HepG2 (cell line): ENCODE data around the gene UGT1A7. TPM values are rescaled to one million over a fixed set of nuclear protein-coding genes. Genes with fewer than 3 reads are reported as not detected.

Experiments
- ATF1 ChIP-seq: IDR thresholded peaks from 2 replicates; pipeline ENCODE4 v1.6.1; 2016; ENCODE audit warnings: mild to moderate bottlenecking, control low read depth
- BHLHE40 ChIP-seq: IDR thresholded peaks from 2 replicates; pipeline ENCODE4 v1.6.1; 2011; ENCODE audit warnings: low read length, improper control_type of control experiment
- ELF4 ChIP-seq: sonication (generic); formaldehyde crosslinking; IDR thresholded peaks from 2 replicates; pipeline ENCODE4 v1.5.0; 2020; ENCODE audit warnings: missing genetic modification reagents, mild to moderate bottlenecking, moderate library complexity, borderline replicate concordance
- EP300 ChIP-seq, 3 experiments: sonication (generic) in 1 of 3; formaldehyde crosslinking in 1 of 3; IDR thresholded peaks; 2 replicates each; pipeline versions ENCODE4 v1.5.1 to v1.6.1; 2011 to 2020; ENCODE audit warnings: low read depth in 2 of 3, low read length in 2 of 3, borderline replicate concordance in 1 of 3, improper control_type of control experiment in 1 of 3, mild to moderate bottlenecking in 1 of 3, missing genetic modification reagents in 1 of 3, moderate library complexity in 1 of 3
- FOXK1 ChIP-seq: sonication (generic); formaldehyde crosslinking; IDR thresholded peaks from 2 replicates; pipeline ENCODE4 v1.4.0; 2020; ENCODE audit warnings: low read depth, missing genetic modification reagents, borderline replicate concordance
- GLI4 ChIP-seq: sonication (generic); formaldehyde crosslinking; IDR thresholded peaks from 2 replicates; pipeline ENCODE4 v1.5.1; 2020; ENCODE audit warnings: missing genetic modification reagents, mild to moderate bottlenecking, moderate library complexity, borderline replicate concordance
- JUNB ChIP-seq: sonication (generic); formaldehyde crosslinking; IDR thresholded peaks from 2 replicates; pipeline ENCODE4 v1.8.0; 2022; ENCODE audit warnings: missing genetic modification reagents, mild to moderate bottlenecking, borderline replicate concordance
- MIER2 ChIP-seq: IDR thresholded peaks from 2 replicates; pipeline ENCODE4 v1.6.1; 2016; ENCODE audit warnings: missing biosample characterization, missing genetic modification reagents
- PCBP1 ChIP-seq: fragments of 200-400 bp; formaldehyde crosslinking; IDR thresholded peaks from 2 replicates; pipeline ENCODE4 v1.6.1; 2017; ENCODE audit warnings: mild to moderate bottlenecking, low read depth, low read length, borderline replicate concordance
- POLR2AphosphoS5 ChIP-seq: IDR thresholded peaks from 2 replicates; pipeline ENCODE4 v1.6.1; 2012; ENCODE audit warnings: low read depth, low read length
- SAP130 ChIP-seq: IDR thresholded peaks from 2 replicates; pipeline ENCODE4 v1.6.1; 2016; ENCODE audit warnings: low read depth
- SKI ChIP-seq: fragments of 450-650 bp; IDR thresholded peaks from one replicate; pipeline ENCODE4 v1.6.1; 2018; ENCODE audit warnings: mild to moderate bottlenecking; ENCODE audit not compliant: partially characterized antibody
- SOX6 ChIP-seq, 2 experiments: fragments of 450-650 bp in 1 of 2; sonication (generic) in 1 of 2; formaldehyde crosslinking in 1 of 2; IDR thresholded peaks; 2 replicates each; pipeline versions ENCODE4 v1.4.0 to v1.6.1; 2017 to 2020; ENCODE audit warnings: antibody characterized with exemption in 1 of 2, mild to moderate bottlenecking in 1 of 2, missing genetic modification reagents in 1 of 2
- SYNCRIP ChIP-seq: fragments of 200-400 bp; formaldehyde crosslinking; IDR thresholded peaks from 2 replicates; pipeline ENCODE4 v1.6.1; 2018; ENCODE audit warnings: mild to moderate bottlenecking, low read depth, low read length; ENCODE audit not compliant: insufficient read depth
- TAF15 ChIP-seq: fragments of 200-400 bp; formaldehyde crosslinking; IDR thresholded peaks from one replicate; pipeline ENCODE4 v1.6.1; 2018; ENCODE audit warnings: mild to moderate bottlenecking, low read depth, low read length; ENCODE audit not compliant: poor library complexity, severe bottlenecking
- TARDBP ChIP-seq: sonication (generic); formaldehyde crosslinking; IDR thresholded peaks from 2 replicates; pipeline ENCODE4 v1.8.0; 2022; ENCODE audit warnings: mild to moderate bottlenecking, missing genetic modification reagents
- XRCC5 ChIP-seq: fragments of 200-400 bp; formaldehyde crosslinking; optimal IDR thresholded peaks from 2 replicates; pipeline ENCODE3; 2017; ENCODE audit warnings: mild to moderate bottlenecking, low read length
- ZNF562 ChIP-seq: sonication (generic); formaldehyde crosslinking; IDR thresholded peaks from 2 replicates; pipeline ENCODE4 v1.8.0; 2022; ENCODE audit warnings: missing genetic modification reagents, borderline replicate concordance
- ZNF577 ChIP-seq: sonication (generic); formaldehyde crosslinking; IDR thresholded peaks from 2 replicates; pipeline ENCODE4 v1.4.0; 2020; ENCODE audit warnings: mild to moderate bottlenecking, low read depth, missing genetic modification reagents, borderline replicate concordance
- ZNF652 ChIP-seq: IDR thresholded peaks from 2 replicates; pipeline ENCODE4 v1.6.1; 2016; ENCODE audit warnings: low read depth, borderline replicate concordance
- ZNF780A ChIP-seq: sonication (generic); formaldehyde crosslinking; IDR thresholded peaks from 2 replicates; pipeline ENCODE4 v1.8.0; 2022; ENCODE audit warnings: mild to moderate bottlenecking, missing genetic modification reagents, moderate library complexity
- ZNF788 ChIP-seq: sonication (generic); formaldehyde crosslinking; IDR thresholded peaks from 2 replicates; pipeline ENCODE4 v1.5.0; 2020; ENCODE audit warnings: mild to moderate bottlenecking, missing genetic modification reagents, borderline replicate concordance
- ZNF816 ChIP-seq: sonication (generic); formaldehyde crosslinking; IDR thresholded peaks from 2 replicates; pipeline ENCODE4 v1.8.0; 2022; ENCODE audit warnings: missing genetic modification reagents, mild to moderate bottlenecking, borderline replicate concordance
- polyA plus RNA-seq, 8 experiments: library from polyadenylated mRNA; depleted of rRNA in 3 of 8; stranded (reverse) in 7 of 8; unstranded in 1 of 8; fragments of >200 nt; fragmentation: Illumina TruSeq in 4 of 8; extraction: Trizol in 4 of 8; gene quantifications; 2 replicates each; pipeline versions ENCODE4 v1.2.1 to v1.2.3, GENCODE V29; 2011 to 2016; ENCODE audit warnings: low read depth in 4 of 8, missing spikeins in 1 of 8, mixed read lengths in 1 of 8; ENCODE audit not compliant: insufficient read depth in 1 of 8
- total RNA-seq, 5 experiments: library from RNA; depleted of rRNA; stranded (reverse); fragments of >200 nt; fragmentation: Illumina TruSeq; extraction: Trizol; gene quantifications; 2 replicates each; pipeline ENCODE4 v1.2.3, GENCODE V29; 2016; ENCODE audit warnings: low read depth in 1 of 5
- TF ChIP-seq, protein P1 (sequence below): sonication (generic); formaldehyde crosslinking; IDR thresholded peaks from 2 replicates; pipeline ENCODE4 v1.9.0; 2021; ENCODE audit warnings: missing genetic modification reagents, borderline replicate concordance
- TF ChIP-seq, protein P2 (sequence below): sonication (generic); formaldehyde crosslinking; IDR thresholded peaks from 2 replicates; pipeline ENCODE4 v1.4.0; 2020; ENCODE audit warnings: missing genetic modification reagents, borderline replicate concordance
- TF ChIP-seq, protein P3 (sequence below): sonication (generic); formaldehyde crosslinking; IDR thresholded peaks from 2 replicates; pipeline ENCODE4 v1.8.1; 2023; ENCODE audit warnings: mild to moderate bottlenecking, missing genetic modification reagents, borderline replicate concordance

UGT1A7 gene
- total and polyA plus RNA-seq, 2 of the 13 experiments (the other 11 are each of a cell fraction or from before 2014, with no cell fraction given): not detected

DNA sequence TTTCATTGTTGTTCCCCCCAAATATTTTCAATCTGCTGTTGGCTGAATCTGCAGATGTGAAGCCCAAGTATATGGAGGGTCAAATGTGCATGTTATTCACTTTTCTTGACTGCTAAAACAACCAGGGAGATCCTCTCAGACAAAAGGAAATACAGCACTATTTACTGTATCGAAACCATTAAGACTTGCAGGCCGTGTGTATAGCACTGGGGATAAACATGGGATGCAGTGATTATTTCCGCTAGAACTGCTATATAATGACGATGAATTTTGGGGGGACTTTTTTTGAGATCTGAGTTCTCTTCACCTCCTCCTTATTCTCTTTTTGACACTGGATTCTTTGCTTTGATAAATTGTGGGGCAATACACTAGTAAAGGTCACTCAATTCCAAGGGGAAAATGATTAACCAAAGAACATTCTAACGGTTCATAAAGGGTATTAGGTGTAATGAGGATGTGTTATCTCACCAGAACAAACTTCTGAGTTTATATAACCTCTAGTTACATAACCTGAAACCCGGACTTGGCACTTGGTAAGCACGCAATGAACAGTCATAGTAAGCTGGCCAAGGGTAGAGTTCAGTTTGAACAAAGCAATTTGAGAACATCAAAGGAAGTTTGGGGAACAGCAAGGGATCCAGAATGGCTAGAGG, 74.9 kb downstream of the UGT1A7 start (continued):
- TF ChIP-seq, protein P1, sequence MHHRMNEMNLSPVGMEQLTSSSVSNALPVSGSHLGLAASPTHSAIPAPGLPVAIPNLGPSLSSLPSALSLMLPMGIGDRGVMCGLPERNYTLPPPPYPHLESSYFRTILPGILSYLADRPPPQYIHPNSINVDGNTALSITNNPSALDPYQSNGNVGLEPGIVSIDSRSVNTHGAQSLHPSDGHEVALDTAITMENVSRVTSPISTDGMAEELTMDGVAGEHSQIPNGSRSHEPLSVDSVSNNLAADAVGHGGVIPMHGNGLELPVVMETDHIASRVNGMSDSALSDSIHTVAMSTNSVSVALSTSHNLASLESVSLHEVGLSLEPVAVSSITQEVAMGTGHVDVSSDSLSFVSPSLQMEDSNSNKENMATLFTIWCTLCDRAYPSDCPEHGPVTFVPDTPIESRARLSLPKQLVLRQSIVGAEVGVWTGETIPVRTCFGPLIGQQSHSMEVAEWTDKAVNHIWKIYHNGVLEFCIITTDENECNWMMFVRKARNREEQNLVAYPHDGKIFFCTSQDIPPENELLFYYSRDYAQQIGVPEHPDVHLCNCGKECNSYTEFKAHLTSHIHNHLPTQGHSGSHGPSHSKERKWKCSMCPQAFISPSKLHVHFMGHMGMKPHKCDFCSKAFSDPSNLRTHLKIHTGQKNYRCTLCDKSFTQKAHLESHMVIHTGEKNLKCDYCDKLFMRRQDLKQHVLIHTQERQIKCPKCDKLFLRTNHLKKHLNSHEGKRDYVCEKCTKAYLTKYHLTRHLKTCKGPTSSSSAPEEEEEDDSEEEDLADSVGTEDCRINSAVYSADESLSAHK: no peak
- TF ChIP-seq SYNCRIP (no peak), GLI4 (CRISPR knock-in tag) (no peak), TARDBP (CRISPR knock-in tag) (peak; percentile 95), ZNF816 (CRISPR knock-in tag) (peak; percentile 91; the same call in 1 of the 2 replicates), ZNF562 (CRISPR knock-in tag) (0 out of 2 replicates have a peak, but pooled peaks have one; percentile 79), ZNF577 (no peak), MIER2 (CRISPR knock-in tag) (peak; percentile 75), FOXK1 (CRISPR knock-in tag) (peak; percentile 93; the same call in 1 of the 2 replicates), POLR2AphosphoS5 (no peak), PCBP1 (no peak), ZNF780A (CRISPR knock-in tag) (no peak), SKI (peak; percentile 94), EP300 (IDR thresholded peaks at IDR 0.05; ENCODE audit: low read depth in 2 of 2, low read length in 2 of 2) (peak; percentile 96 to 97; a peak in 3 of 4 replicates), EP300 (CRISPR knock-in tag; IDR thresholded peaks at IDR 0.05; ENCODE audit: borderline replicate concordance) (peak; percentile 89), SAP130 (CRISPR knock-in tag) (peak; percentile 84), BHLHE40 (peak; percentile 57; the same call in 1 of the 2 replicates), ATF1 (CRISPR knock-in tag) (peak; percentile 80), ZNF652 (CRISPR knock-in tag) (peak; percentile 57; the same call in 1 of the 2 replicates), TAF15 (no peak), SOX6 (IDR thresholded peaks at IDR 0.05) (no peak), SOX6 (CRISPR knock-in tag; IDR thresholded peaks at IDR 0.05) (peak; percentile 99), ELF4 (peak; percentile 75; the same call in 1 of the 2 replicates), XRCC5 (no peak), JUNB (peak; percentile 90), ZNF788 (peak; percentile 32; the same call in 1 of the 2 replicates)
- TF ChIP-seq, protein P2, sequence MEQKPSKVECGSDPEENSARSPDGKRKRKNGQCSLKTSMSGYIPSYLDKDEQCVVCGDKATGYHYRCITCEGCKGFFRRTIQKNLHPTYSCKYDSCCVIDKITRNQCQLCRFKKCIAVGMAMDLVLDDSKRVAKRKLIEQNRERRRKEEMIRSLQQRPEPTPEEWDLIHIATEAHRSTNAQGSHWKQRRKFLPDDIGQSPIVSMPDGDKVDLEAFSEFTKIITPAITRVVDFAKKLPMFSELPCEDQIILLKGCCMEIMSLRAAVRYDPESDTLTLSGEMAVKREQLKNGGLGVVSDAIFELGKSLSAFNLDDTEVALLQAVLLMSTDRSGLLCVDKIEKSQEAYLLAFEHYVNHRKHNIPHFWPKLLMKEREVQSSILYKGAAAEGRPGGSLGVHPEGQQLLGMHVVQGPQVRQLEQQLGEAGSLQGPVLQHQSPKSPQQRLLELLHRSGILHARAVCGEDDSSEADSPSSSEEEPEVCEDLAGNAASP: peak; percentile 92
- TF ChIP-seq, protein P3, sequence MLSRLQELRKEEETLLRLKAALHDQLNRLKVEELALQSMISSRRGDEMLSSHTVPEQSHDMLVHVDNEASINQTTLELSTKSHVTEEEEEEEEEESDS (CRISPR knock-in tag): peak; percentile 89
